ENCODE data around the gene MRPS2.

DNA sequence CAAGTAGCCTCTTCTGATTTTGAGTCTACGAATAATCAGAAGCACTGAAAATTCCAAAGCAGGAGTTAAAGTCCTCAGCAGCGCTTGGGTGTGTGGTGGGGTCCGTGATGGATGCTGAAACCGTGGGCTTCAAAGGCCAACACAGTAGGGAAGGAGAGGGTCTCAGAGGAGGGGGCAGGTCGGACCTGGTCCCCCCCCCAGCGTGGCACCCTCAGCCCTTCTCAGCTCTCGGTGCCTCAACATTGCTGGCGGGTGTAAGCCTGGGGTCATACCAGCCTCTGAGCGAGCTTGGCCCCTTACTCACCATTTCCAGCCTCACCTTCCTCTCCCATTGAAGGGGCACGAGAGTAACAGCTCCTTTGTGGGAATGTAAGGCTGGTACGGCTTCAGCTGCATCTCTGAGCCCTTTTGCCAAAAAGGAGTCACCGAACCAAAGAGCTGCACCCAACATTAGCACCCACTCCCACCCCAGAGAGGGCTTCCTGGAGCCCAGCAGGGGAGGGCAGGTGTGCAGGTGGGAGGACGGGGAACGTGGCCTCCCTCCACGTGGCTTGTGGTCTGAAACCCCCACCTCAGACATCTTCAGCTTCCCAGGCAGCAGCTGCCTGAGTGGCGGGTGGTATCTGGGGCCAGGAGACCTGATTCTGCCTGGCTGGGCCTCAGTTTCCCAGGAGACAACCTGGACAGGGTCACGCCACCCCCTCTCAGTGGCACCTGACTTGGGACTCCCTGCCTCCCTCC is 14.0 kb downstream of the MRPS2 start:
- TF ChIP-seq ZNF232 (CRISPR knock-in tag; IDR thresholded peaks at IDR 0.05) (no peak), NR2C2 (CRISPR knock-in tag; IDR thresholded peaks at IDR 0.05) (no peak), ZBTB21 (CRISPR knock-in tag; IDR thresholded peaks at IDR 0.05; ENCODE audit: borderline replicate concordance) (no peak), NR1H2 (CRISPR knock-in tag; IDR thresholded peaks at IDR 0.05) (no peak), SP1 (CRISPR knock-in tag; conservative IDR thresholded peaks at IDR 0.05) (no peak), ZNF317 (CRISPR knock-in tag; IDR thresholded peaks at IDR 0.05; ENCODE audit: borderline replicate concordance, low read depth) (no peak), ESRRA (CRISPR knock-in tag; IDR thresholded peaks at IDR 0.05; ENCODE audit: borderline replicate concordance) (no peak)
- TF ChIP-seq, protein P1, sequence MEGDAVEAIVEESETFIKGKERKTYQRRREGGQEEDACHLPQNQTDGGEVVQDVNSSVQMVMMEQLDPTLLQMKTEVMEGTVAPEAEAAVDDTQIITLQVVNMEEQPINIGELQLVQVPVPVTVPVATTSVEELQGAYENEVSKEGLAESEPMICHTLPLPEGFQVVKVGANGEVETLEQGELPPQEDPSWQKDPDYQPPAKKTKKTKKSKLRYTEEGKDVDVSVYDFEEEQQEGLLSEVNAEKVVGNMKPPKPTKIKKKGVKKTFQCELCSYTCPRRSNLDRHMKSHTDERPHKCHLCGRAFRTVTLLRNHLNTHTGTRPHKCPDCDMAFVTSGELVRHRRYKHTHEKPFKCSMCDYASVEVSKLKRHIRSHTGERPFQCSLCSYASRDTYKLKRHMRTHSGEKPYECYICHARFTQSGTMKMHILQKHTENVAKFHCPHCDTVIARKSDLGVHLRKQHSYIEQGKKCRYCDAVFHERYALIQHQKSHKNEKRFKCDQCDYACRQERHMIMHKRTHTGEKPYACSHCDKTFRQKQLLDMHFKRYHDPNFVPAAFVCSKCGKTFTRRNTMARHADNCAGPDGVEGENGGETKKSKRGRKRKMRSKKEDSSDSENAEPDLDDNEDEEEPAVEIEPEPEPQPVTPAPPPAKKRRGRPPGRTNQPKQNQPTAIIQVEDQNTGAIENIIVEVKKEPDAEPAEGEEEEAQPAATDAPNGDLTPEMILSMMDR (IDR thresholded peaks at IDR 0.05): no peak
- TF ChIP-seq, protein P2, sequence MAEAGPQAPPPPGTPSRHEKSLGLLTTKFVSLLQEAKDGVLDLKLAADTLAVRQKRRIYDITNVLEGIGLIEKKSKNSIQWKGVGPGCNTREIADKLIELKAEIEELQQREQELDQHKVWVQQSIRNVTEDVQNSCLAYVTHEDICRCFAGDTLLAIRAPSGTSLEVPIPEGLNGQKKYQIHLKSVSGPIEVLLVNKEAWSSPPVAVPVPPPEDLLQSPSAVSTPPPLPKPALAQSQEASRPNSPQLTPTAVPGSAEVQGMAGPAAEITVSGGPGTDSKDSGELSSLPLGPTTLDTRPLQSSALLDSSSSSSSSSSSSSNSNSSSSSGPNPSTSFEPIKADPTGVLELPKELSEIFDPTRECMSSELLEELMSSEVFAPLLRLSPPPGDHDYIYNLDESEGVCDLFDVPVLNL (CRISPR knock-in tag; IDR thresholded peaks at IDR 0.05; ENCODE audit: borderline replicate concordance, low read depth): no peak
- TF ChIP-seq, protein P3, sequence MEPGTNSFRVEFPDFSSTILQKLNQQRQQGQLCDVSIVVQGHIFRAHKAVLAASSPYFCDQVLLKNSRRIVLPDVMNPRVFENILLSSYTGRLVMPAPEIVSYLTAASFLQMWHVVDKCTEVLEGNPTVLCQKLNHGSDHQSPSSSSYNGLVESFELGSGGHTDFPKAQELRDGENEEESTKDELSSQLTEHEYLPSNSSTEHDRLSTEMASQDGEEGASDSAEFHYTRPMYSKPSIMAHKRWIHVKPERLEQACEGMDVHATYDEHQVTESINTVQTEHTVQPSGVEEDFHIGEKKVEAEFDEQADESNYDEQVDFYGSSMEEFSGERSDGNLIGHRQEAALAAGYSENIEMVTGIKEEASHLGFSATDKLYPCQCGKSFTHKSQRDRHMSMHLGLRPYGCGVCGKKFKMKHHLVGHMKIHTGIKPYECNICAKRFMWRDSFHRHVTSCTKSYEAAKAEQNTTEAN (CRISPR knock-in tag; IDR thresholded peaks at IDR 0.05): no peak

Data from WTC11 (cell line).